Mucosa of rectum (tissue), 2 donors: Measurements from ENCODE around the gene UBR4.

Source experiments
- H3K27ac ChIP-seq, 2 donors: one replicate each; pipeline ENCODE4 v1.7.0; 2013; ENCODE audit warnings: inconsistent platforms in 2 of 2, low read depth in 2 of 2, low read length in 2 of 2
- H3K27me3 ChIP-seq, 2 donors: one replicate each; pipeline ENCODE4 v1.7.0; 2013; ENCODE audit warnings: low read length in 2 of 2; ENCODE audit not compliant: control insufficient read depth in 2 of 2, insufficient read depth in 2 of 2
- H3K36me3 ChIP-seq, 2 donors: one replicate each; pipeline ENCODE4 v1.7.0; 2013; ENCODE audit warnings: low read length in 2 of 2; ENCODE audit not compliant: control insufficient read depth in 2 of 2, insufficient read depth in 2 of 2
- H3K4me1 ChIP-seq, 2 donors: one replicate each; pipeline ENCODE4 v1.7.0; 2013; ENCODE audit warnings: low read length in 2 of 2, mild to moderate bottlenecking in 1 of 2; ENCODE audit not compliant: control insufficient read depth in 2 of 2, insufficient read depth in 2 of 2
- H3K4me3 ChIP-seq, 2 donors: one replicate each; pipeline ENCODE4 v1.7.0; 2013; ENCODE audit warnings: low read length in 2 of 2
- H3K9ac ChIP-seq, 2 donors: one replicate each; pipeline ENCODE4 v1.7.0; 2013; ENCODE audit warnings: low read length in 2 of 2, low read depth in 1 of 2, mild to moderate bottlenecking in 1 of 2
- H3K9me3 ChIP-seq, 2 donors: one replicate each; pipeline ENCODE4 v1.7.0; 2013; ENCODE audit warnings: low read length in 2 of 2; ENCODE audit not compliant: control insufficient read depth in 2 of 2
- donor health status: healthy.
- donor health status: Normal muscosa, but diverticular disease.

The UBR4 gene

DNA sequence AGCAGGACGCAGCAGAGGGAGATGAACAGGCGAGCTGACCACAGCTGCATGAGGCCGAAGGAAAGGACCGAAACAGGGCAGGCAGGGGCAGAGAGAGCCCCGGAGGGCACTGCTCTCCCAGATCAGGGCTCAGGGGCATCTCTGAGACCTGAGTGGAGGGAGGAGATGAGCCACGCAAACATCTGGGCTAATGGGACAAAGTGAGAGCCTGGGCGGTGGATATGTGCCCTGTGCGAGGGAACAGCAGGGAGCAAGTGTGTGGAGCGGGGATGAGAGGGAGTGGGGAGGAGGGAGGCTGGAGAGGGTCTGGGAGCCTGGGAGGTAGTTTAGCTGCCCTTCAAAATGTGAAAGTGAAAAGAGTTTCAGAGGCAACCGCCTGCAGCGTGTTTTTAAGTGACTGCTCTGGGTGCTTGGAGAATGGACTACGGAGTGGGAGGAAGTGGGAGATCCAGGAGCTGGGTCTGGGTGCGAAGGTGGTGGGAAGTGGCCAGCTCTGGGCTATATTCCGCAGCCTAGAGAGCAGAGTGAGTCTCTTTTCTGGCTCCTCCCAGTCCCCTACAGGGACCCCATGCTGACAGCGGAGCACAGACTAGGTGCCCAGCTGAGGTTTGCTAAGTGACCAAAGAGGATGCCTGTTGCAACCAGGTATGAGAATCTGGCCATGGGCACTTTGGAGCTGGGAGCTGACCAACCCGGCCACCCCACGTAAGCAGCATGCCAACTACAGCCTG is 139.0 kb downstream of the UBR4 start:
- no peak overlapping the region for H3K9ac ChIP-seq
- H3K4me1 ChIP-seq: peaks cover 45 to 59% of the 10 kb centered on the region in 2 donors
- H3K27me3 ChIP-seq: peaks cover 0 to 2% of the 10 kb centered on the region in 2 donors
- no peak overlapping the region for H3K27ac ChIP-seq
- H3K9me3 ChIP-seq: no peaks in the 10 kb centered on the region
- peaks cover 29 to 30% of the 10 kb centered on the region in 2 donors for H3K36me3 ChIP-seq
- H3K4me3 ChIP-seq: no peak overlapping the region

GRCh38 chr1:19070197-19070651 is 139.8 kb downstream of the UBR4 start:
- Histone ChIP-seq H3K9ac (no peak overlapping the region), H3K4me1 (peaks cover 42 to 56% of the 10 kb centered on the region in 2 donors), H3K4me3 (no peak overlapping the region), H3K36me3 (peaks cover 21 to 23% of the 10 kb centered on the region in 2 donors), H3K9me3 (no peaks in the 10 kb centered on the region), H3K27ac (no peak overlapping the region), H3K27me3 (peaks cover 0 to 2% of the 10 kb centered on the region in 2 donors)

DNA sequence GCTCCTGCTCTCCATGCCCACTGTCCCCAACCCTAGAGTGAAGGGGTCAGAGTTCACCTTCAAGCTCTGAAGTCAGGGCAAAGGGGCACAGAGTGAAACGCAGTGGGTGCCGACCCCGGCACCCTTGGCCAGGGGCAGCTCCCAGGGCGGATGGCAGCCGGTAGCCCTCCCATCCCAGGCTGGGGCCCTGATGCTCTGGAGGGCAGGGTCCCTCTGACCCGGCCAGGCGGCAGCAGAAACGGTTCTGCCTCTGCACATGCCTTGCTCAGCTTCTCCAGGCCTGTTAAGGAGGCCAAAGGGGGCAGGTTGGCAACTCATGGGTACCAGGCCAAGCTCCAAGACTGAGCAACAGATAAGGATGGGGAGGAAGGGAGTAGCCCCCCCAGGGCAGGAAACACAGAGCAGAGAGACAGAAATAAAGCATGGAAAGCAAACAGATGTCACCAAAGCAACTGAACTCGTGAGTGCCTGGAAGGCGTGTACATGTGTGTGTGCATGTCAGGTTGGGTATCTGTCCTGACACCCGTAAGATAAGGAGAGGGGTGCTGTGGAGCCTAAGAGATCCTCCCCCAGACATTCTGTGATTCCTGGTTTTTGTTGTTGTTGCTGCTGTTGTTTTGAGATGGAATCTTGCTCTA is 141.3 kb downstream of the UBR4 start:
- H3K9me3 ChIP-seq: no peaks in the 10 kb centered on the region
- H3K9ac ChIP-seq: no peak overlapping the region
- no peak overlapping the region for H3K27ac ChIP-seq
- peaks cover 28 to 45% of the 10 kb centered on the region in 2 donors for H3K4me1 ChIP-seq
- no peak overlapping the region for H3K4me3 ChIP-seq
- H3K27me3 ChIP-seq: peaks cover 0 to 2% of the 10 kb centered on the region in 2 donors
- peaks cover 10 to 11% of the 10 kb centered on the region in 2 donors for H3K36me3 ChIP-seq

DNA sequence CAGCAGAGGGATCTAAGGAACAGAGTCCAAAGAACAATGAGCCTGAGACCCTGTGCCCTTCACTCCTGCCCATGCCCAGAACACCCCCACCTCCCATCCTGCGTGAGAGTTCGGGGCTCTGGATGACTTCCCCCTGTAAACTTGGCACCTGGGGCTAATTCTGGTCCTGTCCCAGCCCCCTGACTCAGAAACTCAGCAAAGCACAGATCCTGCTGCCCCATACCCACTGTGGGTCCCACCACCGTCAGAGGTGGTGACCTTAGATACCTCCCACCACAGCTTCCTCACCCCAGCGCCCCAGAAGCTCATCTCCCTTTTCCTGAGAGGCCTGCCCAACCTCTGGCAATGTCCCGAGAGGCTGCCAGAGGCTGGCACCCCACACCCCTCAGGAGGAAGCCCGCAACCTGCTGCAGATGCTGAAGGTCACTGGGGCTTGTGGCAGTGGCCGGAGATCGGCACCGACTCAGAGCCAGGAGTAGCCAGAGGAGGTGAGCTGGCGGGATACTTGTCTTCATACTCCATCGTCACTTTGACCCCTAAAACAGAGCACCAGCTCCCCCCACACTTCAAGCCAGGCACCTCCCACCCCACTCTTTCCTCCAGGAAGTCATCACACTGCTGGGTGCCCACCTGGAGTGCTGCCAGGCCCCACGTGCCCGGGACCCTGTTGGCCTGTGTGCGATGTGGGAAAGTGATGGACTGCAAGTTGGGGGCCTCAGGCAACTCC is 142.0 kb downstream of the UBR4 start:
- peaks cover 0 to 2% of the 10 kb centered on the region in 2 donors for H3K27me3 ChIP-seq
- H3K4me3 ChIP-seq: no peak overlapping the region
- peaks cover 28 to 45% of the 10 kb centered on the region in 2 donors for H3K4me1 ChIP-seq
- H3K36me3 ChIP-seq: peaks cover 3 to 4% of the 10 kb centered on the region in 2 donors
- H3K9ac ChIP-seq: no peak overlapping the region
- H3K27ac ChIP-seq: no peak overlapping the region
- H3K9me3 ChIP-seq: no peaks in the 10 kb centered on the region

DNA sequence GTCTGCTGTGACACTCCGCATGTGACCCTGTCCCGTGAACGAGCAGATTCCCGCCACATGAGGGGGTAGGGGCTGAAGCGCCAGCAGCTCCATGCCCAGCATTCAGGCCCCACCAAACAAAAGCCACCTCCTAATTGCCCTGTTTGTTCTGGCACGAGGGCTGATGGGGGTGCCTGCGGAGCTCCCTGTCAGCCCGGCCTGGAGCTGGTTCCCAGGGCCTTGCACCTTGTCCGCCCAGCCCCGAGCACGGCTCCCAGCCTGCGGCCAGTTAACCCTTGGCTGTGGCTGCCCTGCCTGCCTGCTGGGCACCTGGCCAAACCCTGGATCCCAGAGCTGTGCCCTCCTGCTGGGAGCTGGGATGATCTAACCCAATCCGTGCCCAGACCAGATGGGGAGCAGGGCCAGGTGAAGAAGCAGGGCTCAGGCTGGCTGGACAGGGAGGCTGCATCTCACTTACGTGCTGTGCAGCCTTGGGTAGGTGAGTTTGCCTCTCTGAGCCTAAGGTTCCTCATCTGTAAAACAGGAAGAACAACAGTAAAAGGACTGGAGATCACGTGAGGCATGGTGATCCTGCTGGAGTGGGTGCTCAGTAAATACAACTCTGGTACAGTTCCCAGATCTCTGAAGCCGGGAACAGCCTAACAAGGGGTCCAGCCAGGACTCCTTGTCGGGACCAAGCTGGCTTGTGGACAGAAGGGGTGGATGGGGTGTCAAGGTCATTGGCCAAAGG is 142.7 kb downstream of the UBR4 start:
- no peak overlapping the region for H3K4me3 ChIP-seq
- peaks cover 0 to 2% of the 10 kb centered on the region in 2 donors for H3K27me3 ChIP-seq
- peaks cover 23 to 42% of the 10 kb centered on the region in 2 donors for H3K4me1 ChIP-seq
- H3K9me3 ChIP-seq: no peaks in the 10 kb centered on the region
- no peak overlapping the region for H3K9ac ChIP-seq
- H3K36me3 ChIP-seq: no peaks in the 10 kb centered on the region
- H3K27ac ChIP-seq: no peak overlapping the region

- no peak overlapping the region for H3K27ac ChIP-seq
- H3K4me1 ChIP-seq: peaks cover 19 to 37% of the 10 kb centered on the region in 2 donors
- H3K9ac ChIP-seq: no peak overlapping the region
Observed at GRCh38 chr1:19066874-19067181, 143.2 kb downstream of the UBR4 start.

GRCh38 chr1:19066248-19066873 is 143.7 kb downstream of the UBR4 start:
- H3K27ac ChIP-seq: peak overlapping the region in 1 of 2 donors; percentile 57
- no peak overlapping the region for H3K4me3 ChIP-seq
- H3K27me3 ChIP-seq: peaks cover 0 to 2% of the 10 kb centered on the region in 2 donors
- no peaks in the 10 kb centered on the region for H3K36me3 ChIP-seq
- no peaks in the 10 kb centered on the region for H3K9me3 ChIP-seq
- H3K4me1 ChIP-seq: peaks cover 15 to 32% of the 10 kb centered on the region in 2 donors
- peak overlapping the region in 1 of 2 donors; percentile 21 for H3K9ac ChIP-seq

More at GRCh38 chr1:19066874-19067181, 143.2 kb downstream of the UBR4 start:
- Histone ChIP-seq H3K9me3 (no peaks in the 10 kb centered on the region), H3K27me3 (peaks cover 0 to 2% of the 10 kb centered on the region in 2 donors), H3K4me3 (no peak overlapping the region), H3K36me3 (no peaks in the 10 kb centered on the region)

DNA sequence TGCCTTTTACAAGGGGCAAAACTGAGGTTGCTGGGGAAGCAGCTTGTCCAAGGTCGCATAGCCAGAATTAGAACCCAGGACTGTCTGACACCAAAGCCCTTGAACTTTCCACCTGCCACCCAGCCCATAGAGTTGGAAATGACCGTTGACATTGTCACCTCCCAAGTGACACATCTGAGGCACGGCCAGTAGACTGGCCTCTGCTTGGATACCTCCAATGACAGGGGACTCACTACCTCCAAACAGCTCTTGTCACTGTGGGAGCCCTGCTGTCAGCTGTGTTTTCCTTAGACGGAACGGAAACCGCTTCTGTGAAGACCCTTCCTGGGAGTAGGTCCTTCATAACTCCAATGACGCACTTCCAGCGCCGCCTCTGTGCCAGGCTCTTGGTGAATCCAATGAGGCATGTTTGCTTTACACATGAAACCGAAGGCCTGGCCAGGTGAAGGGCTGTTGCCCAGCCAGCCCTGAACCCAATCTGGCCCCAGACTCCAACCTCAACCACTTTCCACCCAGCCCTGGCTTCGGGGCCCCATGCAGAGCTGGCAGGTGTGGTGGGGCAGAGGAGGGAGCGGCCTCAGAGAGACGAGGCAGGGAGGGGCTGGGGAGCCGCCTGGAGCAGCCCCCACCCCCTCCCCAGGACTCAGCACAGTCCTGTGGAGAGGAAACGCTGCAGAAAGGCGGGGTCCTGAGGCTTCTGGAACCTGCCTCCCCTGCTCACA is 144.4 kb downstream of the UBR4 start:
- no peak overlapping the region for H3K4me3 ChIP-seq
- no peaks in the 10 kb centered on the region for H3K9me3 ChIP-seq
- H3K27ac ChIP-seq: peak overlapping the region in 1 of 2 donors; percentile 57
- H3K4me1 ChIP-seq: peaks cover 15 to 25% of the 10 kb centered on the region in 2 donors
- peak overlapping the region in 1 of 2 donors; percentile 21 for H3K9ac ChIP-seq
- H3K27me3 ChIP-seq: peaks cover 0 to 2% of the 10 kb centered on the region in 2 donors
- H3K36me3 ChIP-seq: no peaks in the 10 kb centered on the region

DNA sequence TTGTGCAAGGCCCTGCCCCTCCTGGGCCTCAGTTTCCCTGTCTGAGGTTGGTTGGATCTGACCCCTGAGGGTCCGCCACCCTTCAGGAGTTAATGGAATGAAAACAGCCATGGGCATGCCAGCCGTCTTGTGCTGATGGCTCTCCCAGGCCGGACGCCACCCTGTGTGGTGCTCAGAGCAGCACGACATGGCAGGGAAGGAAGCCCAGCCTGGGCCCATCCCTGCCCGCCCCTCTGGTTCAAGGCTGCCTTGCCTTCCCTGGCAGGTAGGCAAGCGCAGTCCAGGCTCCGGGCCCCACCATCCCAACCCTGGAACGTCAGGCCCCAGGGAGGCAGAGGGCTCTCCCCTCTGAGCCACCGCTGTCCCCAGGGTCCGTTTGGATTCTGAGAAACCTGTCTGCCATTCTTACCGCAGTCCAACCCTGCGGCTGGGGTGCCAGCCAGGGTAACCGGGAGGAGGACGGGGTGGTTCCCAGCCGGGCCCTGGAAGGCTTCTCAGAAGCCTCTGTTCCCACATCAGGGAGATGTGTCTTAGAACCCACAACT is 145.1 kb downstream of the UBR4 start:
- H3K4me1 ChIP-seq: peaks cover 15 to 22% of the 10 kb centered on the region in 2 donors
- no peaks in the 10 kb centered on the region for H3K9me3 ChIP-seq
- H3K9ac ChIP-seq: no peak overlapping the region
- H3K36me3 ChIP-seq: no peaks in the 10 kb centered on the region
- no peak overlapping the region for H3K4me3 ChIP-seq
- H3K27me3 ChIP-seq: peaks cover 0 to 2% of the 10 kb centered on the region in 2 donors
- H3K27ac ChIP-seq: no peak overlapping the region
